RWPE1 (cell line): Measurements from ENCODE around the gene ATP2B2.

ENCODE experiments used
- CTCF ChIA-PET: fragments of 350-600 bp; sonication (Branson Sonifier 250); formaldehyde crosslinking; extraction: SDS; loops from one replicate; lab custom pipeline; 2021; lab: Yijun Ruan, JAX
- POLR2A ChIA-PET: fragments of 400-600 bp; formaldehyde crosslinking; extraction: SDS; loops from one replicate; lab custom pipeline; 2020; ENCODE audit warnings: antibody characterized with exemption; ENCODE audit not compliant: low non-redundant PET; lab: Yijun Ruan, JAX
- DNase-seq: peaks from one replicate; pipeline ENCODE4 v3.0.0; 2012; ENCODE audit warnings: low spot score
- H3K27ac ChIP-seq: fragments of 450-650 bp; 2 replicates; pipeline ENCODE4 v1.5.1; 2017
- TF ChIP-seq, protein P1 (sequence below): fragments of 450-650 bp; conservative IDR thresholded peaks from 2 replicates; pipeline ENCODE4 v1.5.1; 2017; ENCODE audit warnings: low read depth, mild to moderate bottlenecking

Gene ATP2B2

DNA sequence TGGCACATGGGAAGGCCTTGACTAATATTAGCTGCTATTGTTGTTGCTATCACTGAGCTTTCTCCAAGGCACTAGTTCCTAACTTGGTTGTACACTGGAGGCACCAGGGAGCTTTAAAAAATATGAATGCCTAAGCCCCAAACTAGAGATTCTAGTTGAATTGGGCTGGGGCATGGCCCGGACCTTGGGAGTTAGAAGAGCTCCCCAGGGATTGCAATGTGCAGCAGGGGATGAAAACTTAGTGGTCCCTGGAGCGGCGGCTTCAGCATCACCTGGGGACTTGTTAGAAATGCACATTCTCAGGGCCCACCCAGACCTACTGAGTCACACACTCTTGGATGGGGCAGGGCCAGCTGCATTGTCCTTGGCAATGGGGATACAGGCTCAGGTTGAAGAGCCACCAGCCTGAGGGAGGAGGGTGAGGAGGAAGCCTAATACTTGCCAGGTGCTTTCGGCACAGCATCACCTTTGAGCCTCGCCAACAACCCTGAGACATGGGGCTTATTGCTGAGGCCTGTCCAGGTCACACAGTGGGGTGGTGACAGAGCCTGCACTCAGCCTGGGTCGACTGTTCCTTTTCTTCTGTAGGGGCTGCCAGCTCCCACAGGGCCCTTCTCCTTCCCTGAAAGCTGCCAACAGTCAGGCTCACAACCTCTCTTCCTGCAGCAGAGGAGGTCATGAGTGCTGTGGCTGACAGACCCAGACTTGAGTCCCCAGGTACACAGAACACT is 84.5 kb downstream of the ATP2B2 start:
- H3K27ac ChIP-seq, result no peak overlapping the region
- TF ChIP-seq, protein P1, sequence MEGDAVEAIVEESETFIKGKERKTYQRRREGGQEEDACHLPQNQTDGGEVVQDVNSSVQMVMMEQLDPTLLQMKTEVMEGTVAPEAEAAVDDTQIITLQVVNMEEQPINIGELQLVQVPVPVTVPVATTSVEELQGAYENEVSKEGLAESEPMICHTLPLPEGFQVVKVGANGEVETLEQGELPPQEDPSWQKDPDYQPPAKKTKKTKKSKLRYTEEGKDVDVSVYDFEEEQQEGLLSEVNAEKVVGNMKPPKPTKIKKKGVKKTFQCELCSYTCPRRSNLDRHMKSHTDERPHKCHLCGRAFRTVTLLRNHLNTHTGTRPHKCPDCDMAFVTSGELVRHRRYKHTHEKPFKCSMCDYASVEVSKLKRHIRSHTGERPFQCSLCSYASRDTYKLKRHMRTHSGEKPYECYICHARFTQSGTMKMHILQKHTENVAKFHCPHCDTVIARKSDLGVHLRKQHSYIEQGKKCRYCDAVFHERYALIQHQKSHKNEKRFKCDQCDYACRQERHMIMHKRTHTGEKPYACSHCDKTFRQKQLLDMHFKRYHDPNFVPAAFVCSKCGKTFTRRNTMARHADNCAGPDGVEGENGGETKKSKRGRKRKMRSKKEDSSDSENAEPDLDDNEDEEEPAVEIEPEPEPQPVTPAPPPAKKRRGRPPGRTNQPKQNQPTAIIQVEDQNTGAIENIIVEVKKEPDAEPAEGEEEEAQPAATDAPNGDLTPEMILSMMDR, result no peak
- POLR2A ChIA-PET, result no interaction called here
- CTCF ChIA-PET, result interaction anchor here (0.6 kb wide), 1 partner anchor 38 kb away, joined by 5 read pairs; no protein-coding TSS in a partner anchor
- DNase-seq, result no peak

DNA sequence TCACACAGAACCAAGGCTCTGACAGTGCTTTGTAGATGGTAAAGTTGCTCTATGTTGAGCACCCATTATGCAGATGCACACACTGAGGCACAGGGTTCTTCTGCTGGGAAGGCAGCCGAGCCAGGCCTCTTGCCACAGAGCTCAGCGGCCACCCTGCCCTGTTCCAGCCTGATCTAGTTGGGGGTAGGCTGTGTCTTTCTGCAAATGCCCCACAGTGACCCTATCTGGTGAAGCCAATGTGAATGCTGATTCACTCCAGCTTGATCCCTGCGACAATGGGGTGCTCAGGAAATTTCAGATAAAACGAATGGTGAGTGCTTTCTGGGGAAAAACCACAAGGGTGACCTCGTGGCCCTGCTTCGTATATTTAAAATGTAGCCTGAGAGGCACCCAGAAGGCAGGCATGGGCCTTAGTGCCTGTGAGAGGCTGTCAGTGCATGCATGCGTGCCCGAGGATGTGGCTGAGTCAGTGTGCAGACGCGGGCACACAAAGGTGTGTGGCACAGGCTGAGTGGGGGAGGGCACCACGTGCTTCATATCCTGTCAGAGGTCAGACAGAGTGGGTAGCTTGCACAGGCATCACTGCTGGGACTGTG is 85.7 kb downstream of the ATP2B2 start:
- CTCF ChIA-PET, result no interaction called here
- POLR2A ChIA-PET, result no interaction called here
- no peak overlapping the region for H3K27ac ChIP-seq
- peak; percentile 8 for DNase-seq
- TF ChIP-seq, protein P1, result no peak

GRCh38 chr3:10417847-10418246 is 87.5 kb downstream of the ATP2B2 start:
- ChIA-PET POLR2A (no interaction called here), CTCF (interaction anchor here (0.6 to 2.3 kb wide), 3 partner anchors 21 to 321 kb away, joined by 3 to 18 read pairs (median 4); no protein-coding TSS in a partner anchor)
- DNase-seq, result peak; percentile 13

GRCh38 chr3:10416730-10417300 is 88.6 kb downstream of the ATP2B2 start:
- no peak for DNase-seq
- TF ChIP-seq, protein P1, result no peak
- no peak overlapping the region for H3K27ac ChIP-seq
- POLR2A ChIA-PET, result no interaction called here
- CTCF ChIA-PET, result interaction anchor here (0.5 to 2.3 kb wide), 3 partner anchors 322 to 1081 kb away, joined by 3 to 18 read pairs (median 3); no protein-coding TSS in a partner anchor

More at GRCh38 chr3:10417847-10418246, 87.5 kb downstream of the ATP2B2 start:
- TF ChIP-seq, protein P1, result no peak
- no peak overlapping the region for H3K27ac ChIP-seq

DNA sequence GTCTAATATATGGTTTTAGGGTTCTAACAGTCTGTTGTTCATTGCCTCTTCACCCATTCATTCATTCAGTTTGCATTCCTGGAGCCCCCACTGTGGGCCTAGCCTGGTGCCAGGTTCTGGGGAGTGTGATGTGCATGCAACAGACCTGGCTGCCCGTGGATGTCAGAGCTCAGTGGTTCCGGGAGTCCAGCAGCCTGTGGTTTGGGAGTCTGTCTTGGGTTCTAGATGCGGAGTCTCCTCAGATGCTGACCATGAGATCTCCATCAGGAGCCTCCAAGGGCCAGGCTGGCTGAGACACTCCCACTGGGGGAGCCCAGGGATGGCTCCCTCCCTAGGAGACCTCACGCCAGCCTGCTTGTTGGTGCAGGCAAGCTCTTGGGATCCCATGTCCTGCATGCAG is 92.3 kb downstream of the ATP2B2 start:
- TF ChIP-seq, protein P1, result no peak
- ChIA-PET POLR2A (no interaction called here), CTCF (interaction anchor here (0.7 kb wide), 1 partner anchor 12 kb away, joined by 3 read pairs; no protein-coding TSS in a partner anchor)
- no peak for DNase-seq
- H3K27ac ChIP-seq, result no peak overlapping the region

DNA sequence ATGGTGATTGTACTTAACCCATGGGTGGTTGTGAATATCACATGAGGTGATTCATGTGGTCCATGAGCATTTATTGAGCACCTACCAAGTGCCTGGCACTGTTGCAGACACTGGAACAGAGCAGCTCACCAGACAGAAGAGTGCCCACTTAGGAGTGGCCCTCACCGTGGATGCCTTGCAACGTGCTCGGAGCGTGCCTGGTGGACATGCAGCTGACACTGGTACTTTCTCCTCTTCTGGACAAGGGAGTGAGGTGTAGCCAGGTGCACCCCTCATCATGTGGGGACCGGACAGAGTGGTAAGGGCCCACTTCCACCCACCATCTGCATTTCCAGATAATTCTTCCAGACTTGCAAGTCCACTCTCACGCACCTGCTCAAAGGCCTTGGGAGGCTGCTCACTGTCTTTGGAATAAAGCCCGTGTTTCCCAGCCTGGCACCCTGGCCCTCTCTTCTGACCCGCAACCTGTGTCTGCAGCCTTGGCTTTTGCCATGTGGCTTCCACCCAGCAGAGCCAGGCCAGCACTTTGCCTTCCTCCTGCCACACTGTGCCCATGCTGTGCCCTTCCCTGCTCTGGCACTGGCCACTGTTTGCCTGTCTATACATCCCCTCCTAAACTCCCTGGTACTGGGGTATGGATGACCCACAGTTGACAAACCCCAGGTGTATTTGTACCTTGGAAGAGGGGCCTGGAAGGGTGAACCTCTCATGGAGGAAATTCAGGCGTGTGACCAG is 93.6 kb downstream of the ATP2B2 start:
- ChIA-PET CTCF (no interaction called here), POLR2A (no interaction called here)
- no peak overlapping the region for H3K27ac ChIP-seq
- TF ChIP-seq, protein P1, result no peak
- DNase-seq, result no peak
